Stimulated activated CD8-positive, alpha-beta memory T cell treated with anti-CD3 and anti-CD28 coated beads, Interleukin-4, amount 100 ng/mL, for 4 hours (primary cell): Measurements from ENCODE around the gene PLXNA3.

Experiments
- DNase-seq, 2 donors: peaks; one replicate each; pipeline ENCODE4 v3.0.0-alpha.2; 2020; ENCODE audit warnings: low read depth in 2 of 2, low spot score in 1 of 2

The PLXNA3 gene

GRCh38 chrX:154526901-154527675 is 69.0 kb downstream of the PLXNA3 start:
- no peak for DNase-seq
